ENCODE measurements around the gene VCP. TPM values are rescaled to one million over a fixed set of nuclear protein-coding genes. Genes with fewer than 3 reads are reported as not detected.
A peak's percentile ranks its signal among the peaks of the same experiment; 100 is the strongest.

The VCP gene
- polyA plus RNA-seq, 2 of the 4 experiments (the other 2 are of a cell fraction) = 390 to 428 TPM

DNA sequence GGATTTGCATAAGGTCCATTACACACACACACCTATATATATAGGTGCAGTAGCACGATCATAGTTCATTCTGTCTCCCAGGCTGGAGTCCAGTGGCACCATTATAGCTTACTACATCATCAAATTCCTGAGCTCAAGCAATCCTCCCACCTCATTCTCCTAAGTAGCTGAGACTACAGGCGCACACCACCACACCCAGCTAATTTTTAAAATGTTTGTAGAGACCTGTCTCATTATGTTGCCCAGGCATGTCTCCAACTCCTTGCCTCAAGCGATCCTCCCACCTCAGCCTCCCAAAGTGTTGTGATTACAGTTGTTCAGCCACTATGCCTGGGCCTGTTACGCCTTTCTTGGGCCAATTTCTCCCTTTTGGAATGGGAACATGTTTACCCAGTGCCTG, 43.2 kb downstream of the VCP start (continued):
- no peak for TF ChIP-seq ESRRA (IDR thresholded peaks at IDR 0.05; ENCODE audit: borderline replicate concordance, low read length)
- no peak for TF ChIP-seq NR3C1 (IDR thresholded peaks at IDR 0.05)
- TF ChIP-seq ZSCAN20 (CRISPR knock-in tag; IDR thresholded peaks at IDR 0.05) = no peak
- TF ChIP-seq, protein P1, sequence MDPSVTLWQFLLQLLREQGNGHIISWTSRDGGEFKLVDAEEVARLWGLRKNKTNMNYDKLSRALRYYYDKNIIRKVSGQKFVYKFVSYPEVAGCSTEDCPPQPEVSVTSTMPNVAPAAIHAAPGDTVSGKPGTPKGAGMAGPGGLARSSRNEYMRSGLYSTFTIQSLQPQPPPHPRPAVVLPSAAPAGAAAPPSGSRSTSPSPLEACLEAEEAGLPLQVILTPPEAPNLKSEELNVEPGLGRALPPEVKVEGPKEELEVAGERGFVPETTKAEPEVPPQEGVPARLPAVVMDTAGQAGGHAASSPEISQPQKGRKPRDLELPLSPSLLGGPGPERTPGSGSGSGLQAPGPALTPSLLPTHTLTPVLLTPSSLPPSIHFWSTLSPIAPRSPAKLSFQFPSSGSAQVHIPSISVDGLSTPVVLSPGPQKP (IDR thresholded peaks at IDR 0.05; ENCODE audit: low read depth, low read length) = no peak
- TF ChIP-seq CBX2 (IDR thresholded peaks at IDR 0.05; ENCODE audit: borderline replicate concordance, low read depth) = no peak

DNA sequence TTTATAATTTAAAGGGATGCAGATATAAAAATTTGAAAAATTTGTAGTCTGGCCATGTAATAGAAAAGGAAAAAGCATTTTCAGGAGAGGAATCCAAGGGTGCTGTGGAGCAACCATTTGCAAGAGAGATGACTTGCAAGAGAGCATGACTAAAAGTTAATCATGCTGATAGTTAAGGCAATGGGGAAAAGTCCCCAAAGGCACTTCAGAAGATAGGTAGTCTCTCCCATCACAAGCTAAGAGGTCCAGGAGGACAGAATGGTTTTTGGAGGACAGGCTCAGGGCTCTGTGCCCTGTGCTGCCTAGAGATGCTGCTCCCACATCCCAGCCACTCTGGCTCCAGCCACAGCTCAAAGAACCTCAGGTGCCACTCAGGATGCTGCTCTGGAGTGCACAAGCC, 44.1 kb downstream of the VCP start:
- DNase-seq (ENCODE audit: low read depth in 1 of 2, low spot score in 1 of 2) (no peak), FAIRE-seq (no peak), ATAC-seq (no peak; a peak in 2 of 6 replicates)
- CTCF ChIA-PET = interaction anchor here (0.9 to 5.4 kb wide), 6 partner anchors 10 to 68 kb away, joined by 3 to 26 read pairs (median 3); partner anchors contain the start of gene PIGO
- Histone ChIP-seq H3K9me3 (0 out of 3 replicates have a peak, but pooled peaks cover 10% of the 10 kb centered on the region), H3K27ac (no peak overlapping the region), H3K4me2 (no peak overlapping the region), H3K4me3 (no peak overlapping the region), H3K4me1 (peaks cover 22% of the 10 kb centered on the region)
- TF ChIP-seq ZFP36 (IDR thresholded peaks at IDR 0.05; ENCODE audit: borderline replicate concordance, partially characterized antibody) (peak; percentile 62), HEYL (CRISPR knock-in tag; IDR thresholded peaks at IDR 0.05) (no peak), CHD2 (IDR thresholded peaks at IDR 0.05; ENCODE audit: low read length, partially characterized antibody) (no peak), HOXA7 (CRISPR knock-in tag; IDR thresholded peaks at IDR 0.05) (no peak), ESRRA (IDR thresholded peaks at IDR 0.05; ENCODE audit: borderline replicate concordance, low read length) (no peak)
- TF ChIP-seq, protein P2, sequence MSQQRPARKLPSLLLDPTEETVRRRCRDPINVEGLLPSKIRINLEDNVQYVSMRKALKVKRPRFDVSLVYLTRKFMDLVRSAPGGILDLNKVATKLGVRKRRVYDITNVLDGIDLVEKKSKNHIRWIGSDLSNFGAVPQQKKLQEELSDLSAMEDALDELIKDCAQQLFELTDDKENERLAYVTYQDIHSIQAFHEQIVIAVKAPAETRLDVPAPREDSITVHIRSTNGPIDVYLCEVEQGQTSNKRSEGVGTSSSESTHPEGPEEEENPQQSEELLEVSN (IDR thresholded peaks at IDR 0.05; ENCODE audit: borderline replicate concordance, low read depth) = no peak
- POLR2A ChIA-PET = interaction anchor here (3.5 kb wide), 1 partner anchor 43 kb away, joined by 16 read pairs; the partner anchor contains the start of gene VCP

DNA sequence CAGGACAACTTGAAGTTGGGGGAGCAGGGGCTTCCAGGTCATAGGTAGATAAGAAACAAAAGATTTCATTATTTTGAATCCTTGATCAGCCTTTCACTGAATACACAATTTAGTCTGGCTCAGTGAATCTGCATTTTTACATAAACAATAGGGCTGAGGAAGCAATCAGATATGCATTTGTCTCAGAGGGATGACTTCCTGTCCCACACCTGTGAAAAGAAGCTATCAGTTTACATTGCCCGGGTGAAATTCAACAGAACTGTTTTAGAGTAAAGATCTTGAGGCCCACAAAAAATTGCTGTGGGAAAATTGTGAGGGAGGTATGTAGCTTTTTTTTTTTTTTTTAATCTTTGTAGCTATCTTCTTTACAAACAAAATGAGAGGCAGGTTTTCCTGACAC, 44.6 kb downstream of the VCP start:
- ATAC-seq (no peak), DNase-seq (ENCODE audit: low read depth in 1 of 2, low spot score in 1 of 2) (no peak), FAIRE-seq (no peak)
- Histone ChIP-seq H3K4me3 (no peak overlapping the region), H3K4me2 (no peak overlapping the region), H3K4me1 (peaks cover 22% of the 10 kb centered on the region), H3K27ac (no peak overlapping the region), H3K9me3 (0 out of 3 replicates have a peak, but pooled peaks cover 10% of the 10 kb centered on the region)
- ChIA-PET POLR2A (interaction anchor here (0.9 to 3.5 kb wide), 2 partner anchors 26 to 44 kb away, joined by 3 to 16 read pairs; partner anchors contain the start of gene VCP), CTCF (interaction anchor here (0.9 to 5.4 kb wide), 7 partner anchors 9 to 69 kb away, joined by 3 to 26 read pairs (median 3); partner anchors contain the start of gene PIGO)
- TF ChIP-seq POLR2A (IDR thresholded peaks at IDR 0.05; ENCODE audit: low read length) (no peak), FOSL2 (IDR thresholded peaks at IDR 0.05) (no peak), FOSL2 (CRISPR knock-in tag; IDR thresholded peaks at IDR 0.05) (no peak), KDM5A (IDR thresholded peaks at IDR 0.05) (no peak), HOXA7 (CRISPR knock-in tag; IDR thresholded peaks at IDR 0.05) (no peak), RFX5 (IDR thresholded peaks at IDR 0.05) (no peak), EHMT2 (IDR thresholded peaks at IDR 0.05; ENCODE audit: low read depth) (no peak)
- 84% methylated on average over 1 of the region's 1 CpG for WGBS (ENCODE audit: missing lambda C conversion rate)

DNA sequence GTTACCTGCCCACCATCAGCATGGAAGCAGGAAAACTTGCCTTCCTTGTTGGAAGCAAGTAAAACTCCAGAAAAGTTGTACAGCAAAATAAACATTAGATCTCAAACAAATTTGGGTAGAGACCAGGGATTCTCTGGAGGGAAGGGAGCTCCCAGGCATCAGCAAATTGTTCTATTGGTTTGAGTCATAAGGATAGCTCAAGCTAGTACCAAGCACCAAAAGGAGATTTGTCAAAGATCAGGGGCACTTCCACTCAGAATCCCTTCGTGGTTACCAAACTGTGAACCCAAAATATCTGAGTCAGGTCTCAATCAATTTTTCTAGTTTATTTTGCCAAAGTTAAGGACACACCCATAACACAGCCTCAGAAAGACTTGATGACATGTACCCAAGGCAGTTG, 45.1 kb downstream of the VCP start:
- ATAC-seq = no peak
- ChIA-PET POLR2A (interaction anchor here (0.9 to 3.5 kb wide), 2 partner anchors 26 to 44 kb away, joined by 3 to 16 read pairs; partner anchors contain the start of gene VCP), CTCF (interaction anchor here (0.9 to 5.4 kb wide), 6 partner anchors 16 to 128 kb away, joined by 3 to 26 read pairs (median 4); partner anchors contain the start of gene PIGO)
- Histone ChIP-seq H3K27ac (peak overlapping the region in 1 of 2 experiments; percentile 8; a peak in 1 of 6 replicates), H3K4me3 (no peak overlapping the region), H3K4me1 (peaks cover 22% of the 10 kb centered on the region), H3K9me3 (0 out of 3 replicates have a peak, but pooled peaks cover 10% of the 10 kb centered on the region), H3K4me2 (no peak overlapping the region)
- DNase-seq (ENCODE audit: low read depth in 1 of 2, low spot score in 1 of 2) = no peak
- no peak for TF ChIP-seq KDM1A (IDR thresholded peaks at IDR 0.05; ENCODE audit: low read depth)
- no peak for TF ChIP-seq NFE2L2 (conservative IDR thresholded peaks at IDR 0.05; ENCODE audit: low read length)
- TF ChIP-seq NPAS2 (CRISPR knock-in tag; IDR thresholded peaks at IDR 0.05; ENCODE audit: borderline replicate concordance) = no peak
- TF ChIP-seq FOSB (CRISPR knock-in tag; IDR thresholded peaks at IDR 0.05) = no peak
- no peak for TF ChIP-seq BHLHE40 (IDR thresholded peaks at IDR 0.05; ENCODE audit: low read depth, low read length)
- TF ChIP-seq FOSL2 (IDR thresholded peaks at IDR 0.05) = no peak
- TF ChIP-seq FOSL2 (CRISPR knock-in tag; IDR thresholded peaks at IDR 0.05) = no peak
- no peak for TF ChIP-seq ZSCAN20 (CRISPR knock-in tag; IDR thresholded peaks at IDR 0.05)
- TF ChIP-seq MYC (IDR thresholded peaks at IDR 0.05; ENCODE audit: borderline replicate concordance, low read length) = no peak
- TF ChIP-seq, protein P1 (IDR thresholded peaks at IDR 0.05; ENCODE audit: low read depth, low read length) = no peak
- TF ChIP-seq CBX2 (IDR thresholded peaks at IDR 0.05; ENCODE audit: borderline replicate concordance, low read depth) = no peak
- no peak for TF ChIP-seq ESRRA (IDR thresholded peaks at IDR 0.05; ENCODE audit: borderline replicate concordance, low read length)
- TF ChIP-seq, protein P3, sequence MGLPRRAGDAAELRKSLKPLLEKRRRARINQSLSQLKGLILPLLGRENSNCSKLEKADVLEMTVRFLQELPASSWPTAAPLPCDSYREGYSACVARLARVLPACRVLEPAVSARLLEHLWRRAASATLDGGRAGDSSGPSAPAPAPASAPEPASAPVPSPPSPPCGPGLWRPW (IDR thresholded peaks at IDR 0.05) = no peak
- no peak for TF ChIP-seq RAD21 (conservative IDR thresholded peaks at IDR 0.05 in 1 of 2, IDR thresholded peaks at IDR 0.05 in 1 of 2)
- TF ChIP-seq, protein P4, sequence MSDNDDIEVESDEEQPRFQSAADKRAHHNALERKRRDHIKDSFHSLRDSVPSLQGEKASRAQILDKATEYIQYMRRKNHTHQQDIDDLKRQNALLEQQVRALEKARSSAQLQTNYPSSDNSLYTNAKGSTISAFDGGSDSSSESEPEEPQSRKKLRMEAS (IDR thresholded peaks at IDR 0.05) = no peak
- no peak for TF ChIP-seq CBX8 (IDR thresholded peaks at IDR 0.05)
- TF ChIP-seq, protein P5, sequence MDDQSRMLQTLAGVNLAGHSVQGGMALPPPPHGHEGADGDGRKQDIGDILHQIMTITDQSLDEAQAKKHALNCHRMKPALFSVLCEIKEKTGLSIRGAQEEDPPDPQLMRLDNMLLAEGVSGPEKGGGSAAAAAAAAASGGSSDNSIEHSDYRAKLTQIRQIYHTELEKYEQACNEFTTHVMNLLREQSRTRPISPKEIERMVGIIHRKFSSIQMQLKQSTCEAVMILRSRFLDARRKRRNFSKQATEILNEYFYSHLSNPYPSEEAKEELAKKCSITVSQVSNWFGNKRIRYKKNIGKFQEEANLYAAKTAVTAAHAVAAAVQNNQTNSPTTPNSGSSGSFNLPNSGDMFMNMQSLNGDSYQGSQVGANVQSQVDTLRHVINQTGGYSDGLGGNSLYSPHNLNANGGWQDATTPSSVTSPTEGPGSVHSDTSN (IDR thresholded peaks at IDR 0.05) = no peak
- 92% methylated on average over 1 of the region's 1 CpG for WGBS (ENCODE audit: missing lambda C conversion rate)
- no peak for FAIRE-seq

Data from A549 (cell line).